Caco-2 (cell line): ENCODE data around the gene EPHB1. TPM values are rescaled to one million over a fixed set of nuclear protein-coding genes. Genes with fewer than 3 reads are reported as not detected.

ENCODE experiments used
- BruUV-seq: library from RNA; stranded (reverse); fragments of 400-500 nt; replicated peaks from 2 replicates; lab custom pipeline; 2021; lab: Mats Ljungman, UMichigan
- CTCF ChIA-PET: fragments of 300-600 bp; sonication (Branson Sonifier 250); formaldehyde crosslinking; loops from one replicate; lab custom pipeline; 2022; ENCODE audit warnings: antibody characterized with exemption; lab: Charles Lee
- POLR2A ChIA-PET: fragments of 300-600 bp; sonication (Branson Sonifier 250); formaldehyde crosslinking; loops from one replicate; lab custom pipeline; 2022; ENCODE audit warnings: antibody characterized with exemption; lab: Charles Lee
- DNase-seq, 2 experiments: peaks; one replicate each; pipeline versions ENCODE4 v3.0.0 to v3.0.0-alpha.2; 2020 to 2022
- H3K27me3 ChIP-seq: replicated peaks from 2 replicates; pipeline ENCODE4 v1.6.0; 2011; ENCODE audit warnings: low read length; ENCODE audit not compliant: control insufficient read depth, insufficient read depth
- H3K36me3 ChIP-seq: 2 replicates; pipeline ENCODE4 v1.5.1; 2011; ENCODE audit warnings: low read length; ENCODE audit not compliant: control insufficient read depth, insufficient read depth
- H3K4me1 ChIP-seq: fragments of 250-450 bp; sonication (Bioruptor Pico); 2 replicates; pipeline ENCODE4 v1.5.1; 2020; ENCODE audit warnings: mild to moderate bottlenecking
- H3K4me3 ChIP-seq: 2 replicates; pipeline ENCODE4 v1.5.1; 2011; ENCODE audit warnings: low read depth, mild to moderate bottlenecking, control low read depth, low read length
- H3K9me3 ChIP-seq: fragments of 250-450 bp; sonication (Bioruptor Pico); 2 replicates; pipeline ENCODE4 v1.5.1; 2020; ENCODE audit warnings: mild to moderate bottlenecking, moderate library complexity
- H3K27ac Mint-ChIP-seq: one replicate; pipeline ENCODE4 v1.8.0; 2022; ENCODE audit warnings: mixed read lengths; ENCODE audit not compliant: unreplicated experiment
- H3K27me3 Mint-ChIP-seq: one replicate; pipeline ENCODE4 v1.8.0; 2022; ENCODE audit warnings: mixed read lengths; ENCODE audit not compliant: insufficient read depth, unreplicated experiment
- H3K36me3 Mint-ChIP-seq: one replicate; pipeline ENCODE4 v1.8.0; 2022; ENCODE audit warnings: mild to moderate bottlenecking, mixed read lengths; ENCODE audit not compliant: insufficient read depth, unreplicated experiment
- H3K4me1 Mint-ChIP-seq: one replicate; pipeline ENCODE4 v1.8.0; 2022; ENCODE audit warnings: low read depth, mixed read lengths; ENCODE audit not compliant: unreplicated experiment
- H3K4me3 Mint-ChIP-seq: one replicate; pipeline ENCODE4 v1.8.0; 2022; ENCODE audit warnings: mild to moderate bottlenecking, moderate library complexity, mixed read lengths; ENCODE audit not compliant: unreplicated experiment
- H3K9me3 Mint-ChIP-seq: one replicate; pipeline ENCODE4 v1.8.0; 2022; ENCODE audit warnings: mixed read lengths; ENCODE audit not compliant: unreplicated experiment
- CTCF ChIP-seq, 2 experiments: fragments of 200-600 bp in 1 of 2; IDR thresholded peaks; 1 replicate in 1 of 2; 2 replicates in 1 of 2; pipeline versions ENCODE4 v1.5.1 to v1.8.0; 2011 to 2022; ENCODE audit warnings: antibody characterized with exemption in 1 of 2, control low read depth in 1 of 2, inconsistent platforms in 1 of 2, low read depth in 1 of 2, low read length in 1 of 2, mild to moderate bottlenecking in 1 of 2, moderate library complexity in 1 of 2; ENCODE audit not compliant: insufficient read depth in 1 of 2, severe bottlenecking in 1 of 2, unreplicated experiment in 1 of 2
- intact Hi-C: fragments of 100-400 bp; cut with micrococcal nuclease; formaldehyde crosslinking; loops from one replicate; pipeline ENCODE4 v1.10.0; 2022; ENCODE audit not compliant: unreplicated experiment
- total RNA-seq: library from RNA; stranded (reverse); gene quantifications from 2 replicates; pipeline ENCODE4 v1.2.3, GENCODE V29; 2022

The EPHB1 gene
- total RNA-seq, 1 experiment from 2014 or later, result 2.3 TPM

DNA sequence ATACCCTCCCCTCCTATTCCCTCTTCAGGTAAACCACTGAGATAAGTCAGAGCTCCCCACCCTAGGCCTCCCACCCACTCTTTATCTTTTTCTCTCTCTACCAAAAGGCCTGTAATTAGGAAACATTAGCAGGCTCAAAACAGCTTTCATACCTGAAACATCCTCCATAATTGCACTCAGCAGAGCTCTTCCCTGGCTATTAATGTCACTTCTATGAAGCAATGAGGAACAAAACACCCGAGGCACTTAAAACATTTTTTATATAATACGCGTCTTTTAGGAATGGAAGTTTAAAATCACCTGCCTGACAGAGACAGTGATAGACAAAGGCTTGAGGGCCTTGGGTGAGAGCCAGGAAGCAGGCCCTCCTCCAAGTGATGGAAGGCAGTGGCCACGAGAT is 138.9 kb downstream of the EPHB1 start:
- no peaks in the 10 kb centered on the region for H3K4me1 Mint-ChIP-seq
- Histone ChIP-seq H3K4me1 (no peaks in the 10 kb centered on the region), H3K4me3 (no peak overlapping the region), H3K27me3 (no peaks in the 10 kb centered on the region), H3K9me3 (no peaks in the 10 kb centered on the region), H3K36me3 (no peaks in the 10 kb centered on the region)
- intact Hi-C loops, result no loop called here
- H3K27ac Mint-ChIP-seq, result no peak overlapping the region
- ChIA-PET POLR2A (no interaction called here), CTCF (no interaction called here)
- no peaks in the 10 kb centered on the region for H3K36me3 Mint-ChIP-seq
- DNase-seq, result no peak
- no peaks in the 10 kb centered on the region for H3K9me3 Mint-ChIP-seq
- H3K27me3 Mint-ChIP-seq, result peaks cover 5% of the 10 kb centered on the region
- TF ChIP-seq CTCF (IDR thresholded peaks at IDR 0.05; ENCODE audit: insufficient read depth in 1 of 2, low read depth in 1 of 2, low read length in 1 of 2, severe bottlenecking in 1 of 2, unreplicated experiment in 1 of 2), result no peak
- no TSS peak for BruUV-seq
- no peak overlapping the region for H3K4me3 Mint-ChIP-seq

DNA sequence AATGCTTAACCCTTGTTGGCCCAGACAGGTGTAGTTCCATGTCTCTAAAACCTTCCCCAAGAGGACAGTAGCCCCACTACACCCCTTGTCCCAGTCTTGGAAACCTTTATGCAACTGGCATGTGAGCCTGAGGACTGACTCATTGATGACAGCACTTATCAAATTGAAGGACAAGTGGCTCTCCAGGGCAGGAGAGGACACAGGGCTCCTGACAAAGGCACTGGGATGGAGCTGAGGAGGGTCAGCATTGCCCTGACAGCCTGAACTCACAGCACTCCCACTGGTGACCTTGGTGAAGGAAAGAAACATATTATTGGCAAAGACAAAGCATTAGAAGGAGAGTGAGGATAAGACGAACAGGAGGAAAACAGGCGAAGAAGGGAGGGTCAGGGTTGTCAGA is 139.9 kb downstream of the EPHB1 start:
- peaks cover 5% of the 10 kb centered on the region for H3K27me3 Mint-ChIP-seq
- CTCF ChIA-PET, result interaction anchor here (0.7 kb wide), 1 partner anchor 140 kb away, joined by 4 read pairs; the partner anchor contains the start of gene EPHB1

DNA sequence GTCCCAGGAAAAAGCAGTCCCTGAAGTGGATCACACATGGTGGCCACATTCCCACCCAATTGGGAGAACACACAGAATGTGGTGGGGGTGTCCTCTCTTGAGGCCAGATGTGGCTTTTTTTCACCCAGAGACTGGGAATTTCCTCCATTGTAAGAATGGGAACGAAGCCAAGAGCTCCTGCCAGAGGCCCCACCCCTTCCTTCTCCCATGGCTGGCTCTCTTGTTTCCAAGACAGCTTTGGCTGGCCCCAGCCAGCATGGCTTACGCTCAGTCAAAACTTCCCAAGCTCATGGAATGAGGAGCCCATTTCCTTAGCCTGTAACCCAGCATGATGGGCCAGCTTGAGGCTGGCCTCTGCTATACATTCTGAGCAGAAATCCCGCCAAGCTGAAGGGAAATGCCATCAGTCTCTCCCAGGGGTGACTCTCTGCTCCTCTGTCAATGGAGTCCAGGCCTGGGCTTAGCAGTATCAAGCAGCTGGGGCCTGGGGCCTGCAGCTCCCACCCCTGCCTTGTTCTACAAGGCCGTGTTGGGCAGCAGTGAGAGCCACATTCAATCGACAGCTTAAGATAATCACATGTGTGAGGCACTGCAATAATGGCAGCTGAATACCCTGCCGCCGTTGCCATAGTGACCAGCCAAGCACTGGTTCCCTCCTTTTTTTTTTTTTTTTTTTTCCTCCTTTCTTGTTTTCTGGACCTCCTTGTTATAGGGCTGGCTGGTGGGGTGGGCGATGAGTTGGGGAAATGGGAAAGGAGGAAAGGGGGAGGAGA is 142.4 kb downstream of the EPHB1 start:
- H3K9me3 ChIP-seq, result no peaks in the 10 kb centered on the region
- H3K27me3 ChIP-seq, result no peaks in the 10 kb centered on the region
- no TSS peak for BruUV-seq
- H3K36me3 Mint-ChIP-seq, result no peaks in the 10 kb centered on the region
- H3K36me3 ChIP-seq, result no peaks in the 10 kb centered on the region
- H3K9me3 Mint-ChIP-seq, result no peaks in the 10 kb centered on the region
- intact Hi-C loops, result no loop called here
- H3K4me1 ChIP-seq, result no peaks in the 10 kb centered on the region
- no peak for TF ChIP-seq CTCF (IDR thresholded peaks at IDR 0.05; ENCODE audit: insufficient read depth in 1 of 2, low read depth in 1 of 2, low read length in 1 of 2, severe bottlenecking in 1 of 2, unreplicated experiment in 1 of 2)
- H3K27me3 Mint-ChIP-seq, result peaks cover 14% of the 10 kb centered on the region
- no peaks in the 10 kb centered on the region for H3K4me1 Mint-ChIP-seq
- no peak for DNase-seq
- no peak overlapping the region for H3K4me3 ChIP-seq
- ChIA-PET POLR2A (no interaction called here), CTCF (no interaction called here)
- H3K4me3 Mint-ChIP-seq, result no peak overlapping the region
- no peak overlapping the region for H3K27ac Mint-ChIP-seq

More for the DNA sequence above, 139.9 kb downstream of the EPHB1 start:
- Histone ChIP-seq H3K4me3 (no peak overlapping the region), H3K9me3 (no peaks in the 10 kb centered on the region), H3K36me3 (no peaks in the 10 kb centered on the region), H3K27me3 (no peaks in the 10 kb centered on the region), H3K4me1 (no peaks in the 10 kb centered on the region)
- H3K9me3 Mint-ChIP-seq, result no peaks in the 10 kb centered on the region
- TF ChIP-seq CTCF (IDR thresholded peaks at IDR 0.05; ENCODE audit: insufficient read depth in 1 of 2, low read depth in 1 of 2, low read length in 1 of 2, severe bottlenecking in 1 of 2, unreplicated experiment in 1 of 2), result no peak
- no peaks in the 10 kb centered on the region for H3K4me1 Mint-ChIP-seq
- no TSS peak for BruUV-seq
- intact Hi-C loops, result no loop called here
- H3K27ac Mint-ChIP-seq, result no peak overlapping the region
- no peaks in the 10 kb centered on the region for H3K36me3 Mint-ChIP-seq
- POLR2A ChIA-PET, result no interaction called here
- H3K4me3 Mint-ChIP-seq, result no peak overlapping the region
- no peak for DNase-seq
